HG03565 (cell line): ENCODE data around the gene GREB1L.

Experiments used
- ATAC-seq: cut with Tn5 transposase; IDR thresholded peaks from one replicate; pipeline ENCODE4 v1.9.1; 2021; ENCODE audit warnings: mild to moderate bottlenecking, moderate library complexity; ENCODE audit not compliant: unreplicated experiment

GREB1L gene

DNA sequence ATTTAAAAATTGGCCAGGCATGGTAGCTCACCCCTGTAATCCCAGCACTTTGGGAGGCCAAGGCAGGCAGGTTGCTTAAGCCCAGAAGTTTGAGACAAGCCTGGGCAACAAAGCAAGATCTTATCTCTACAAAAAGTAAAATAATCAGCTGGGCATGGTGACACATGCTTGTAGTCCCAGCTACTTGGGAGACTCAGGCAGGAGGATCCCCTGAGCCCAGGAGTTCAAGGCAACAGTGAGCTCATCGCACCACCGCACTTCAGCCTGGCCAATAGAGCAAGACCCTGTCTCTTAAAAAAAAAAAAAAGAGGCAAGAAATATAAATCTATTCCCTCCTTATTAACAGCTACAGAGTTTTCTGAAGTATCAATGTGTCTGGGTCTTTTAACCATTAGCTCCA lies 306.6 kb downstream of the GREB1L start:
- no peak for ATAC-seq

GRCh38 chr18:21550510-21550970 lies 308.5 kb downstream of the GREB1L start:
- ATAC-seq: no peak

- no peak for ATAC-seq
Measured at GRCh38 chr18:21557607-21558253, 315.7 kb downstream of the GREB1L start.

DNA sequence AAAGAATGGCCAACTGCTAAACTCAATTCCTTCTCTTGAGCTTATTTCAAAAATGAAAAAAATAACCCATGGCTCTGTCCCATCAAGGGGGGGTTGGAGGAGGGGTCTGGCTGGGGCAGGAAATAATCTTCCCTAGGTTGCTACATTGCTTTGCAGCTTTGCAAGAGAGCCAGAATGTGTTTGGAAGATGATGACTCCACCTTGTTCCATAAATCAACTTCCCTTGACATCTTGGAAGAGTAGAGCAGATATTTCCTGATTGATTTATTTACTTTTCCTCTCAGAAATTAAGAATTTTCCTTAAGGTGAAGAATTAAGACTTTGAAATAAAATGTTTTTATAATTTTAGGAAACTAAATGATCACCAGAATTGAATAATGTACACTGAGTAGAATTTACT lies 317.2 kb downstream of the GREB1L start:
- no peak for ATAC-seq

DNA sequence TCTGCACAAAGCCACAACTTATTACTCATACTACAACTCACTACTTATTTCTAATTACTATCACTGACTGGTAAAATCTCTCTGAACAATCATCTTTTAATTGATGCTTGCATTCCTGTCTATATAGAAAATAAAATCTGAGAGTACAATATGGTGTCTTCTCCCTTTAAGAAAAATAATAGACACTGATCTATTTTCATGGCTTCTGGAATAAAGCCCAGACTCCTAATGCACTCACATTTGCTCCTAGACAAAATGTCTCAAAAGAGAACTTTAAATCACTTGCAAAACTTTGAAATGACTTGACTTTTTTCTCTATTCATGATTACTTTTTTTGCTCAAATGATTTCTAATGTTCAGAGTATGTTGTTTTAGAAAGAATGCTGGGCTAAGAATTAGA lies 329.7 kb downstream of the GREB1L start:
- ATAC-seq: no peak
